Prostate gland (tissue), 2 donors: ENCODE results near the gene RASAL2.

ENCODE experiments used
- POLR2A ChIP-seq: fragments of 450-650 bp; IDR thresholded peaks from one replicate; pipeline ENCODE4 v1.6.1; 2016; ENCODE audit warnings: antibody characterized with exemption, mild to moderate bottlenecking
- TF ChIP-seq, protein P1 (sequence below), 4 experiments: fragments of 200-600 bp in 2 of 4; fragments of 450-650 bp in 2 of 4; sonication (generic) in 2 of 4; IDR thresholded peaks; 1 replicate in 3 of 4; 2 replicates in 1 of 4; pipeline ENCODE4 v1.5.1; 2016 to 2019; ENCODE audit warnings: antibody characterized with exemption in 4 of 4, mild to moderate bottlenecking in 2 of 4, moderate library complexity in 2 of 4

DNA sequence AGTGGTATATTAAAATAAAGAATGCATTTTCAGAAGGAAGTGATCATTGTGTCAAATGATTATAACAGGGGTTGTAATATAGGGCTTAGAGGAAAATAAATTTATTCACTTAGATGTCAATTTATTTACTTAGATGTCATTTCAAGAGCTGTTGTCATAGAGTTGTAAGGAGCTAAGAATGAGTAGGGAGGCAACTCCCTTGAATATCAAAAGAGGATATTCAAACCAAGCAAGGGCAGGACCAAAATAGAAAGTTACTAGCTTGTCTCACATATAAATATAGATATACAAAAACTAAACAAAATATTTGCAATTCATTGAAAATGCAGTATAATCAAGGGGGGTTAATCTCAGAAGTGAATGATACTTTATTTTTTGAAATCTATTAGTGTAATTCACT, 16.0 kb upstream of the RASAL2 start:
- TF ChIP-seq POLR2A = no peak
- TF ChIP-seq, protein P1, sequence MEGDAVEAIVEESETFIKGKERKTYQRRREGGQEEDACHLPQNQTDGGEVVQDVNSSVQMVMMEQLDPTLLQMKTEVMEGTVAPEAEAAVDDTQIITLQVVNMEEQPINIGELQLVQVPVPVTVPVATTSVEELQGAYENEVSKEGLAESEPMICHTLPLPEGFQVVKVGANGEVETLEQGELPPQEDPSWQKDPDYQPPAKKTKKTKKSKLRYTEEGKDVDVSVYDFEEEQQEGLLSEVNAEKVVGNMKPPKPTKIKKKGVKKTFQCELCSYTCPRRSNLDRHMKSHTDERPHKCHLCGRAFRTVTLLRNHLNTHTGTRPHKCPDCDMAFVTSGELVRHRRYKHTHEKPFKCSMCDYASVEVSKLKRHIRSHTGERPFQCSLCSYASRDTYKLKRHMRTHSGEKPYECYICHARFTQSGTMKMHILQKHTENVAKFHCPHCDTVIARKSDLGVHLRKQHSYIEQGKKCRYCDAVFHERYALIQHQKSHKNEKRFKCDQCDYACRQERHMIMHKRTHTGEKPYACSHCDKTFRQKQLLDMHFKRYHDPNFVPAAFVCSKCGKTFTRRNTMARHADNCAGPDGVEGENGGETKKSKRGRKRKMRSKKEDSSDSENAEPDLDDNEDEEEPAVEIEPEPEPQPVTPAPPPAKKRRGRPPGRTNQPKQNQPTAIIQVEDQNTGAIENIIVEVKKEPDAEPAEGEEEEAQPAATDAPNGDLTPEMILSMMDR (IDR thresholded peaks at IDR 0.05) = no peak
